Umbilical cord (tissue), 2 donors: ENCODE data around the gene CYBC1. TPM values are rescaled to one million over a fixed set of nuclear protein-coding genes. Genes with fewer than 3 reads are reported as not detected.

Source experiments
- DNase-seq: peaks from one replicate; pipeline ENCODE4 v3.0.0-alpha.2; 2015; ENCODE audit warnings: low spot score
- total RNA-seq: library from RNA; depleted of rRNA; stranded (reverse); fragments of >200 nt; gene quantifications from one replicate; pipeline ENCODE4 v1.2.3, GENCODE V29; 2014; ENCODE audit warnings: low replicate concordance; ENCODE audit not compliant: insufficient read depth

Gene CYBC1
- total RNA-seq, 1 donor from 2014 or later, result 38.0 TPM

DNA sequence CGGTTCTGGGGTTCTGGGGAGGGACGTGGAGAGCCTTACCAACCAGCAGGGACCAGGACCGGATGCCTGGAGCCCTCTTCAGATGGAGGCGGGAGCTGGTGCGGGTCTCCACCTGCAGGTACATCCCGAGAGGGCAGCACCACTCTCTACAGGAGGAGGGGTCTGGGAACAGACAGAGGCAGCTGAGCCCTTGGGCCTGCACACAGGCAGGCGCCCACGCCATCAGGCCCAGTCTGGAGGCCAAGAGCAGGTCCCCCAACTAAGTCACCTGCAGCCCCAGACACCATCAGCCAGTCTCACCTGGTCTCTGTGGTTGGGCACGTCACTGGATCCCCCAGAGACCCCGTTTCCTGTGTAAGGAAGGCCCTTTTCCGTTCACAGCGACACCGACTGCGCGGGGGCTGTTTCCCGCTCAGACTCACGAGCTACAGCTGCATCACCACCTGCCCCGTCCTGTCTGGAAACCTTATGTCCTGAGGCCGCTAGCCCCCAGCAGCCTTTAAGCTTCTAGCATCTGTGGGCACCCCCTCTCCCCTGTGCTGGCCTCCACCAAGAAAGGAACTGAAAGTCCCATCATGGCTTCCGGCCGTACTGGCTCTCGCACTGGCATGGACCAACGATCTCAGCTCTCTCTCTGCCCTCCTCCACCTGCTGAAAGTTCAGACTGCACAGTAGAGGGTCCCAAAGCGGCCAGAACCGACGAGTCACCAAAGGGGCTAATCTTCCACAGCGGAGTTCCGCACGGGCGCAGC lies 1.2 kb downstream of the CYBC1 start:
- no peak for DNase-seq

- no peak for DNase-seq
These were observed 2.7 kb downstream of the CYBC1 start for GRCh38 chr17:82447876-82448275.

GRCh38 chr17:82446649-82447048 lies 3.9 kb downstream of the CYBC1 start:
- no peak for DNase-seq

DNA sequence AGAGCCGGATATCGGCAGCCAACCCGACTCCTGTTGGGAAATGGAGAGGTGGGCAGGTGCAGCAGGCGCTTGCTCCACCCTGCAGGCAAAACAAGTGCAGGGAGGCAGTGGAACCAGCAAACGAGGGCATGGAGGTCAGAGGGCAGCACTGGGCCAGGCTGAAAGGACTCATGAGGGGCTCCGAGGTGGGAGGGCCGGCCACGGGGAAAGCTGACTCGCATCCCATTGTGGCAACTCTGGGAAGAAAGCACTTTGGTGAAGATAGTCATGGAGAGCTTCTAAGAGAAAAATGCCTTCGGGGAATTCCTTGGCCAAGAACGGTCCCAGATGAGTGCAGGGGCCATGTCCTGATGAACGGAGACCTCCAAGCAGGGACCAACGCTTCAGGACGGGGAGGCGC lies 4.4 kb downstream of the CYBC1 start:
- DNase-seq, result no peak

DNA sequence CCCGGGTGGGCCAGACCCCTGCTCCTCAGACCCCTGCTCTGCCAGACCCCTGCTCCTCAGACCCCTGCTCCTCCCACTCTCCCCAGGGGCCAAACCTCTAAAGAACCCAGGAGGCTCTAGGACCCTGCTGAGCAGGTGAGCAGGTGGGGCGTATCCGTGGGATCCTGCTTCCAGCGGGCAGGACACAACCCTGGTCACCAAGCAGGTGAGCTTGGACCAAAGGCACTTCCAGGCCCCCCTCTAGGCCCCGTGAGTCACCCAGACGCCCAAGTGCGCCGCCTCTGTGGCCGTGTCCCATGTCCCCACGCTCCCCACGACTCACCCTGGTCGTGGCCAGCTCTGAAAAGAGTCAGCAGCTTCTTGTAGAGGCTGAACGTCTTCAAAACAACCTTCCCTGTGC lies 5.0 kb downstream of the CYBC1 start:
- no peak for DNase-seq

- no peak for DNase-seq
These were observed 5.5 kb downstream of the CYBC1 start for GRCh38 chr17:82444941-82445521.

GRCh38 chr17:82444284-82444893 lies 6.2 kb downstream of the CYBC1 start:
- no peak for DNase-seq

DNA sequence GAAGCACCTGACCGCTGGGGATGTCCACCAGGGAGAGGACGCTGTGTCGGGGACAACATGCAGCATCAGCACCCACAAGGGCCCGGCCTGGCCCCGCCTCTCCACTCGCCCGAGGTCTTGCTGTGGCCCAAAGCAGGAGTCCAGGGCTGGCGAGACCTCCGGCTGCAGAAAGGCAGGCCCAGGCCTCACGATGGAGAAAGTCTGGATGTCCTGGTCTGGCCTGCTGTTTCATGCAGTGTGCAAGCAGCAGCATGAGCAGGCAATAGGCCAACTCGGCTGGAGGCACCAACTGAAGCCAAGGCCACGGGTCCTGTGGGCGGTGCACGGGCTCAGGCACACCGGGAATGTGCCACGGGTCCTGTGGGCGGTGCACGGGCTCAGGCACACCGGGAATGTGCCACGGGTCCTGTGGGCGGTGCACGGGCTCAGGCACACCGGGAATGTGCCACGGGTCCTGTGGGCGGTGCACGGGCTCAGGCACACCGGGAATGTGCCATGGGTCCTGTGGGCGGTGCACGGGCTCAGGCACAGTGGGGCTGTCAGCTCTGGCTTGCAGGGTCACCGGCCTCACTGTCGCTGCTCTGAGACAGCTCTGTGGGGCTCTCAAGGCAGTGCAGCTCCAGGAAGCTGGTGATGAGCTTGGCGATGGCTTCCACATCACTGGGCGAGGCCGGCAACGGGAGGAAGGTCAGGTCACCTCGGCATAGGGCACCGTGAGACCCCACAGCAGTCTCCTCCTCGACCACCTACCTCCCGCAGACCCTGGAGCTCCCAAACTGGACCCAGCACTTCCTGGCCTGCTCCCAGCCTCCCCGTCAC lies 6.9 kb downstream of the CYBC1 start:
- DNase-seq, result no peak

GRCh38 chr17:82442643-82443464 lies 7.7 kb downstream of the CYBC1 start:
- DNase-seq, result no peak

DNA sequence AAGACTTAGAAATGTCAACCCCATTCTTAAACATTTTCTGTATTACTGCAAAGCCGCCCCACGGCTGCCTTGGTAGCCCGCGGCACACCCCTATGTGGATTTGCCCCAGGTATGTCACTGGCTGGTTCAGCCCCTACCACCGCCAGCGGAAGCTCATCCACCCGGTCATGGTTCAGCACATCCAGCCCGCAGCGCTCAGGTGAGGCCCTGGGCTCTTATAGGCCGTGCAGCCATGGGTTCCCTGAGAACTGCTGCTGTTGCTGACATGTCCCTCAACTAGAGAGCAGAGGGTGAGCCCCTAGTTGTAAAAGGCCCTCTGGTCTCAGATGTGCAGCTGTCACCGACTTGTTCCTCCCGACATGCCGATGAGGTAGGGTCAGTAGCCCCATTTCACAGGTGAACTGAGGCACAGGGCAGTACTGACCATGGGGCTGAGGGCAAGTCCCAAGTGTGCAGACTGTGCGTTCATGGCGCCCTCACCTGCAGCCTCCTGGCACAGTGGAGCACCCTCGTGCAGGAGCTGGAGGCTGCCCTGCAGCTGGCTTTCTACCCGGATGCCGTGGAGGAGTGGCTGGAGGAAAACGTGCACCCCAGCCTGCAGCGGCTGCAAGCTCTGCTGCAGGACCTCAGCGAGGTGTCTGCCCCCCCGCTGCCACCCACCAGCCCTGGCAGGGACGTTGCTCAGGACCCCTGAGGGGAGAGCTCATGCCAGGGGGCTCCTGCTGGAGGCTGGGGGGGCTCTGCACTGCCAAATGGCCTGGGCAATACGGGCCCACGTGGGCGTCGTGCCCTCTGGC lies 8.7 kb downstream of the CYBC1 start:
- DNase-seq, result no peak

DNA sequence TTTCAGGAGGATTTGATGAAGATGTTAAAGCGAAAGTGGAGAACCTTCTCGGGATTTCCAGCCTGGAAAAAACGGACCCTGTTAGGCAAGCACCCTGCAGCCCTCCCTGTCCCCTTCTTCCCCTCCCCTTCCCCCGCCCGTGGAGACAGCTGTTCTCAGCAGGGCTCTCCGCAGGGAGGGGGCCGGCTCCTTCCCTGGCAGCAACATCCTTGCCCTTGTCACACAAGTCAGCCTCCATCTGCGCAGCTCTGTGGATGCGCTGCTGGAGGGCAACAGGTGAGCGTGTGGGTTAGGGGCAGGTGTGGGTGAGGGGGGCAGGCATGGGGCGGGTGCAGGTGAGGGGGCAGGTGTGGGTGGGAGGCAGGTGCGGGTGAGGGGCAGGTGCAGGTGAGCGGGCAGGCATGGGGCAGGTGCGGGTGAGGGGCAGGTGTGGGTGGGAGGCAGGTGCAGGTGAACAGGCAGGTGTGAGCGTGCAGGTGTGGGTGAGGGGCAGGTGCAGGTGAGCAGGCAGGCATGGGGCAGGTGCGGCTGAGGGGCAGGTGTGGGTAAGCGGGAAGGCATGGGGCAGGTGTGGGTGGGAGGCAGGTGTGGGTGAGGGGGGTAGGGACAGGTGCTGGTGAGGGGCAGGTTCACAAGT lies 9.4 kb downstream of the CYBC1 start:
- DNase-seq, result no peak

- no peak for DNase-seq
These were observed 10.0 kb downstream of the CYBC1 start for GRCh38 chr17:82440469-82440981.

GRCh38 chr17:82439829-82440365 lies 10.7 kb downstream of the CYBC1 start:
- no peak for DNase-seq

DNA sequence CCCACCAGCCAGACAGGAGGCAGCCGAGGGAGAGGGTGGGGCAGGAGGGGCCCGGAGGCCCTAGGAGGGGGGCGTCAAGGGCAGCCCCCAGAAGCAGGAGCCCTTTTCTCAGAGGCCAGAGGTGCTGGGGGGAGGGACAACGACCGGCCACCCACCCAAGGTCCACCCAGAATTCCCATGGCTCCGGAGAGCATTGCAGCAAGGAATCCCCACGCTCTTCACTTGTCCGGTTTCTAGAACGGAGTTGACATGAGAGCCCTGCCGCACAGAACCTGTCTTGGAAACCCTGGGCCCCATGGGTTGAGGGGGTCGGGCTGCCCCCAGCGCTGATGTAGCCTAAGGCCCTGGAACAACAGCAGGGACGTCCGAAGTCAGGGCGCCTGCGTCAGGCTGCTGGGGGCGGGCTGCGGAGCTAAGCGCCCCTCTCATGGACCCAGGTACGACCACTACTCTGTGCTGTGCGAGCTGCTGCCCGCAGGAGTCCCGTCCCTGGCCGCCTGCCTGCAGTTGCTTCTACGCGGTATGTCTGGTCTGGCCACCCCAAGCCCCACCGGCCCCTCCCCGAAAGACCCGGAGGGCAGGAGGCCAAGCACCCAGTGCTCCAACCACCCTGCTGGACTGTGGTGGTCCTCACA lies 11.2 kb downstream of the CYBC1 start:
- DNase-seq, result no peak

DNA sequence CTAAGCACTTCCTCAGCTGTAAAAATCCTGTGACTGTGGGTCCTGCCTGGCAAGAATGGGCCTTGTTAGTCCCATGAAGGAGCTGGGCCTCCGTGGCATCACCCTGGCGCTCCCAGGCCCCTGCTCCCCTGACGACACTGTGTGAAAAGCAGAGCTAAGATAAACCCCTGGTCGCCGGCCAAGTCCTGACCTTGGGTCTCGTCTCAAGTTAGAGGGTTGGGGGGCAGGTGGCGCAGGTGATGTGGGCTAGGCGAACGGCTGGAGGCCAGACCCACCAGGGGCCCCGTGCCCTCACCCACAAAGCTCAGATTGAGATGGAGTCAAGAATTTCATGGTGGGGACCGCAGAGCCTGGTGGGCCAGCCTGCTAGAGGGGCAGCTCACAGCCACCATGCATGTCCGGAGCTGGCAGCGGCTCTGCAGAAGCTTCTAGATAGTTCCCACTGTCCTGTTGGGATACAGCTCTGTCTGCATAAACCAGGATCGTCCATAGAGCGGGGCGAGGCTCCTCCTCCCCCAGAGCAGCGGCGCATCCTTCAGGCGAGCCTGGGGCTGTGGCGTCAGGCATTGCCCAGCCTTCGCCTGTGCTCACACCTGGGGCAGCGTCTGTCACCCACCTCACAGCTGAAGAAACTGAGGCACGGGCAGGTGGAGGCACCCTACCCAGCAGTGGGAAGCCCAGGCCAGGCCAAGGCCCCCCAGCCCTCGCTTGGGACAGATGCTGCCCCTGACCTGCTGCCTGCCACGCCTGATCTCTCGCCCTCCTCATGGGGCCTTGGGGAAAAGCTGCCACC lies 12.0 kb downstream of the CYBC1 start:
- no peak for DNase-seq

DNA sequence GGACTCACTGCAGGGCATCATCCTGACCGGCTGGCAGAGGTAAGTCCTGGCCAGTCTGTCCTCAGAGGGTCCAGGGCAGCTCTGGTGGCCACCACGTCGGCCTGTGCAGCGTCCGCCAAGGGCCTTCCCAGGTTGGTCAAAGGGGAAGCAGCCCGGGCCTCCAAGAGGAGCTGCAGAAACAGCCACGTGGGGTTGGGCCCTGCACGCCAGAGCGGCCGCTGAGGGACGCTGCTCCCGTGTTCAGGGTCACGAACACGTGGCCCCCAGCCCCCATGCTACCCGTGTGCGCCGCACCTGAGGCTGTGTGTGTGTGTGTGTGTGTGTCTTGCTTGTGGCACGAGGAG lies 13.3 kb downstream of the CYBC1 start:
- no peak for DNase-seq

GRCh38 chr17:82436601-82437324 lies 13.8 kb downstream of the CYBC1 start:
- no peak for DNase-seq
